Measurements from ENCODE around the gene RAB9A. TPM values are rescaled to one million over a fixed set of nuclear protein-coding genes. Genes with fewer than 3 reads are reported as not detected.

RAB9A gene
- total and polyA plus RNA-seq, 10 of the 15 experiments (the other 5 are each of a cell fraction or from before 2014, with no cell fraction given) = 42.1 to 142 (median 49.9) TPM

DNA sequence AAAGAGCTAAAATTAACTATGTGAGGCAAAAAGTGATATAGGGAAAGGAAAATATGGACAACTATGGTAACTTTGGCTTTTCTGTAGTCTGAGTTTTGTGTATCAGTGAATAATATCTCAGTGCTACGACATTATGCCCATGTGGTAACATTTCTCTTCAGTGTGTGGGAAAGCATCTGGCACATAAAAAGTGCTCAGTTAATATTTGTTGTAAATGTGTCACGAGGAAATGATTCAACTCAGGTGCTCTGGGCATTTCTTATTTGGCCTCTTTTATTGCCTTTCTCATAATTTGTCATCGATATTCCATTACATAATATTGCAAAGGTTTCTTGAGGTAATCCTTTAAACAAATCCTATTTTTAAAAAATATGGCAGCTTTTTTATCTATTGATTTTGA is 63.2 kb downstream of the RAB9A start:
- ChIA-PET SMC1A (ENCODE audit: uncharacterized antibody, unreplicated experiment) (interaction anchor here (1.3 to 14.7 kb wide), 19 partner anchors 7 to 280 kb away, joined by 3 to 198 read pairs (median 9); partner anchors contain the start of genes GEMIN8, OFD1, RAB9A and TRAPPC2), CTCF (interaction anchor here (0.6 to 11.5 kb wide), 17 partner anchors 9 to 280 kb away, joined by 3 to 113 read pairs (median 5); partner anchors contain the start of genes GEMIN8, OFD1 and TRAPPC2), RAD21 (ENCODE audit: unreplicated experiment) (interaction anchor here (0.9 to 15.7 kb wide), 15 partner anchors 8 to 280 kb away, joined by 3 to 175 read pairs (median 6); partner anchors contain the start of genes GEMIN8, OFD1 and TRAPPC2), POLR2A (interaction anchor here (0.7 to 2.5 kb wide), 7 partner anchors 9 to 93 kb away, joined by 3 to 12 read pairs (median 7); partner anchors contain the start of genes OFD1 and TRAPPC2)
- ATAC-seq = peak; percentile 22
- TF ChIP-seq SMC3 (IDR thresholded peaks at IDR 0.05; ENCODE audit: borderline replicate concordance, low read length) = no peak
- TF ChIP-seq GABPA (IDR thresholded peaks at IDR 0.05; ENCODE audit: low read depth) = no peak
- no peak for TF ChIP-seq SMAD1 (IDR thresholded peaks at IDR 0.05; ENCODE audit: low read depth, partially characterized antibody)
- TF ChIP-seq MXI1 (IDR thresholded peaks at IDR 0.05; ENCODE audit: low read depth, low read length) = no peak
- no peak for TF ChIP-seq RBBP5 (conservative IDR thresholded peaks at IDR 0.05)
- no peak for TF ChIP-seq RCOR1 (conservative IDR thresholded peaks at IDR 0.05; ENCODE audit: low read depth, low read length)
- TF ChIP-seq CEBPB (IDR thresholded peaks at IDR 0.05; ENCODE audit: borderline replicate concordance in 1 of 2, low read depth in 2 of 2, low read length in 2 of 2) = 0 out of 4 replicates have a peak, but pooled peaks of 1 of the 2 experiments have one; percentile 37
- no peak for TF ChIP-seq SREBF1 (IDR thresholded peaks at IDR 0.05; ENCODE audit: low read length)
- Histone ChIP-seq H3K36me3 (ENCODE audit: control insufficient read depth in 2 of 2, insufficient read depth in 2 of 2, low read length in 1 of 2) (peaks cover 0 to 11% of the 10 kb centered on the region in 2 experiments), H3K79me2 (ENCODE audit: control insufficient read depth, insufficient read depth, low read length) (no peaks in the 10 kb centered on the region; the same call in none of the 2 replicates), H3K9ac (ENCODE audit: control insufficient read depth, insufficient read depth, low read length) (no peak overlapping the region), H3K4me1 (ENCODE audit: control insufficient read depth, insufficient read depth, low read length) (peaks cover 40% of the 10 kb centered on the region), H4K20me1 (ENCODE audit: control insufficient read depth, insufficient read depth) (no peaks in the 10 kb centered on the region), H3K4me2 (ENCODE audit: control insufficient read depth, insufficient read depth) (peak overlapping the region; percentile 77; the same call in 1 of the 2 replicates), H3K27me3 (replicated peaks in 1 of 2; ENCODE audit: control insufficient read depth in 2 of 2, insufficient read depth in 2 of 2, low read length in 1 of 2) (no peaks in the 10 kb centered on the region), H2AFZ (ENCODE audit: control insufficient read depth, low read depth, low read length) (no peak overlapping the region), H3K27ac (ENCODE audit: control insufficient read depth, insufficient read depth) (peak overlapping the region; percentile 57), H3K9me3 (replicated peaks; ENCODE audit: control insufficient read depth, insufficient read depth, low read length) (no peaks in the 10 kb centered on the region), H3K4me3 (no peak overlapping the region)
- intact Hi-C loops (cut with micrococcal nuclease; ENCODE audit: unreplicated experiment) (loop anchor here (1.0 to 5.0 kb wide), 3 partner anchors 9 to 665 kb away; no protein-coding TSS in a partner anchor), in situ Hi-C loops (cut with MboI) (no loop called here)
- DNase-seq (ENCODE audit: low read depth, low spot score) = no peak
- 36% methylated on average over 3 of the region's 3 CpGs for WGBS (ENCODE audit: insufficient coverage, insufficient replicate concordance, low lambda C conversion rate, missing lambda C conversion rate)
- BruUV-seq (replicated peaks) = no TSS peak
- FAIRE-seq = no peak
